GM18951 (cell line): ENCODE results near the gene INPP5F.
A peak's percentile ranks its signal among the peaks of the same experiment; 100 is the strongest.

ENCODE experiments used
- POLR2A ChIP-seq: IDR thresholded peaks from 4 replicates; pipeline ENCODE4 v1.6.1; 2011; ENCODE audit warnings: mild to moderate bottlenecking; ENCODE audit not compliant: insufficient read length, insufficient read depth; ENCODE audit errors: extremely low read depth
- in situ Hi-C: fragments of 300-500 bp; cut with MboI; formaldehyde crosslinking; loops from one replicate; pipeline ENCODE4 v1.12.0; 2022; ENCODE audit warnings: low sequenced_read_pairs, mixed read lengths, inconsistent platforms; ENCODE audit not compliant: unreplicated experiment

INPP5F gene

GRCh38 chr10:119725828-119726675, at the start of gene INPP5F:
Gene INPP5F (plus strand): TSS chr10:119726050. CDS start chr10:119726263, 213 bp downstream.
- peak; percentile 15 for TF ChIP-seq POLR2A
- in situ Hi-C loops: no loop called here

- TF ChIP-seq POLR2A: no peak
- in situ Hi-C loops: no loop called here
These were observed 48.7 kb upstream of the INPP5F start for GRCh38 chr10:119677126-119677525.

GRCh38 chr10:119677904-119678755, 47.7 kb upstream of the INPP5F start:
- in situ Hi-C loops: no loop called here
- no peak for TF ChIP-seq POLR2A

GRCh38 chr10:119679480-119679829, 46.4 kb upstream of the INPP5F start:
- in situ Hi-C loops: no loop called here
- TF ChIP-seq POLR2A: no peak

GRCh38 chr10:119680050-119680449, 45.8 kb upstream of the INPP5F start:
- TF ChIP-seq POLR2A: no peak
- in situ Hi-C loops: loop anchor here (10.0 kb wide), 1 partner anchor 175 kb away; no protein-coding TSS in a partner anchor

GRCh38 chr10:119680650-119681081, 45.2 kb upstream of the INPP5F start:
- no peak for TF ChIP-seq POLR2A
- in situ Hi-C loops: loop anchor here (10.0 kb wide), 1 partner anchor 174 kb away; no protein-coding TSS in a partner anchor

GRCh38 chr10:119686465-119687191, 39.2 kb upstream of the INPP5F start:
- in situ Hi-C loops: loop anchor here (10.0 kb wide), 1 partner anchor 168 kb away; no protein-coding TSS in a partner anchor
- TF ChIP-seq POLR2A: no peak

- no peak for TF ChIP-seq POLR2A
- in situ Hi-C loops: loop anchor here (10.0 kb wide), 1 partner anchor 167 kb away; no protein-coding TSS in a partner anchor
These were observed 38.4 kb upstream of the INPP5F start for GRCh38 chr10:119687192-119688032.

GRCh38 chr10:119688033-119688508, 37.8 kb upstream of the INPP5F start:
- TF ChIP-seq POLR2A: no peak
- in situ Hi-C loops: loop anchor here (10.0 kb wide), 1 partner anchor 167 kb away; no protein-coding TSS in a partner anchor

- in situ Hi-C loops: loop anchor here (10.0 kb wide), 1 partner anchor 166 kb away; no protein-coding TSS in a partner anchor
- no peak for TF ChIP-seq POLR2A
These were observed 36.8 kb upstream of the INPP5F start for GRCh38 chr10:119689016-119689580.

GRCh38 chr10:119691726-119692125, 34.1 kb upstream of the INPP5F start:
- in situ Hi-C loops: no loop called here

More at GRCh38 chr10:119691726-119692125, 34.1 kb upstream of the INPP5F start:
- no peak for TF ChIP-seq POLR2A
